Endothelial cell of umbilical vein (primary cell): ENCODE measurements around the gene CEP164. TPM values are rescaled to one million over a fixed set of nuclear protein-coding genes. Genes with fewer than 3 reads are reported as not detected.

Experiments used
- BruUV-seq: library from RNA; stranded (reverse); fragments of 400-500 nt; replicated peaks from 2 replicates; lab custom pipeline; 2021; lab: Mats Ljungman, UMichigan
- CTCF ChIA-PET: fragments of 300-600, 350-600 bp; sonication (Branson Sonifier 250); formaldehyde crosslinking; loops from one replicate; lab custom pipeline; 2021; ENCODE audit warnings: antibody characterized with exemption, inconsistent platforms; lab: Charles Lee
- POLR2A ChIA-PET: fragments of 300-600, 350-600 bp; sonication (Branson Sonifier 250); formaldehyde crosslinking; loops from one replicate; lab custom pipeline; 2021; ENCODE audit warnings: antibody characterized with exemption, inconsistent platforms; lab: Charles Lee
- DNase-seq: peaks from one replicate; pipeline ENCODE4 v3.0.0-alpha.2; 2011; ENCODE audit warnings: low read depth, low spot score
- FAIRE-seq: peaks from 2 replicates; lab custom pipeline; 2011; peaks lifted over from hg19 to GRCh38; lab: Jason Lieb, UNC
- H2AFZ ChIP-seq: 2 replicates; pipeline ENCODE4 v1.6.0; 2012; ENCODE audit warnings: low read depth, low read length, control low read depth, inconsistent platforms
- H3K27ac ChIP-seq: 2 replicates; pipeline ENCODE4 v1.5.1; 2011; ENCODE audit warnings: low read depth, mild to moderate bottlenecking, control low read depth, low read length, moderate library complexity; ENCODE audit not compliant: insufficient read depth
- H3K27me3 ChIP-seq, 2 experiments: 2 replicates each; pipeline versions ENCODE4 v1.6.0 to v1.6.1; 2011; ENCODE audit warnings: low read length in 2 of 2, mixed read lengths in 1 of 2; ENCODE audit not compliant: control insufficient read depth in 2 of 2, insufficient read depth in 2 of 2
- H3K36me3 ChIP-seq, 2 experiments: 2 replicates in 1 of 2; 3 replicates in 1 of 2; pipeline ENCODE4 v1.5.1; 2011; ENCODE audit warnings: low read length in 2 of 2, mild to moderate bottlenecking in 1 of 2, moderate library complexity in 1 of 2; ENCODE audit not compliant: control insufficient read depth in 2 of 2, insufficient read depth in 2 of 2; ENCODE audit errors: extremely low read depth in 1 of 2
- H3K4me1 ChIP-seq: 3 replicates; pipeline ENCODE4 v1.5.1; 2011; ENCODE audit warnings: mild to moderate bottlenecking, low read length; ENCODE audit not compliant: control insufficient read depth, insufficient read depth; ENCODE audit errors: extremely low read depth
- H3K4me2 ChIP-seq: 2 replicates; pipeline ENCODE4 v1.6.1; 2011; ENCODE audit warnings: low read length, control low read depth, mixed read lengths; ENCODE audit not compliant: insufficient read depth
- H3K4me3 ChIP-seq, 3 experiments: fragments of 200-600 bp in 1 of 3; sonication (generic), shearing (Covaris generic) in 1 of 3; replicated peaks in 1 of 3; 2 replicates each; pipeline ENCODE4 v1.5.1; 2011 to 2016; ENCODE audit warnings: control low read depth in 3 of 3, low read length in 3 of 3, mild to moderate bottlenecking in 2 of 3, inconsistent platforms in 1 of 3, low read depth in 1 of 3, moderate library complexity in 1 of 3; ENCODE audit not compliant: insufficient read depth in 1 of 3
- H3K79me2 ChIP-seq: 2 replicates; pipeline ENCODE4 v1.6.0; 2012; ENCODE audit warnings: low read length, inconsistent platforms; ENCODE audit not compliant: control insufficient read depth, insufficient read depth
- H3K9ac ChIP-seq: replicated peaks from 2 replicates; pipeline ENCODE3; 2011; ENCODE audit warnings: low read length, control low read depth; ENCODE audit not compliant: insufficient read depth; ENCODE audit errors: extremely low read depth
- H3K9me1 ChIP-seq: replicated peaks from 3 replicates; pipeline ENCODE4 v1.6.0; 2011; ENCODE audit warnings: mild to moderate bottlenecking, low read length; ENCODE audit not compliant: control insufficient read depth, insufficient read depth; ENCODE audit errors: extremely low read depth
- H3K9me3 ChIP-seq: replicated peaks from 2 replicates; pipeline ENCODE4 v1.5.1; 2012; ENCODE audit warnings: low read length, inconsistent platforms; ENCODE audit not compliant: control insufficient read depth, insufficient read depth
- H4K20me1 ChIP-seq: replicated peaks from 2 replicates; pipeline ENCODE3; 2011; ENCODE audit warnings: mild to moderate bottlenecking, low read length; ENCODE audit not compliant: control insufficient read depth, insufficient read depth; ENCODE audit errors: extremely low read depth
- CTCF ChIP-seq, 2 donors: IDR thresholded peaks; 1 replicate in 1 of 2; 2 replicates in 1 of 2; pipeline ENCODE4 v1.5.1; 2011; ENCODE audit warnings: low read length in 2 of 2, mild to moderate bottlenecking in 2 of 2, moderate library complexity in 2 of 2, control low read depth in 1 of 2, inconsistent platforms in 1 of 2, low read depth in 1 of 2; ENCODE audit not compliant: insufficient read depth in 1 of 2; ENCODE audit errors: extremely low read depth in 1 of 2
- EZH2 ChIP-seq: IDR thresholded peaks from 2 replicates; pipeline ENCODE4 v1.6.1; 2012; ENCODE audit warnings: borderline replicate concordance, low read depth, mild to moderate bottlenecking, moderate library complexity, low read length, inconsistent platforms; ENCODE audit not compliant: severe bottlenecking
- FOS ChIP-seq: IDR thresholded peaks from 2 replicates; pipeline ENCODE4 v1.6.1; 2011; ENCODE audit warnings: mild to moderate bottlenecking, low read length, moderate library complexity, borderline replicate concordance; ENCODE audit not compliant: insufficient read depth
- GATA2 ChIP-seq: IDR thresholded peaks from 2 replicates; pipeline ENCODE4 v1.7.0; 2011; ENCODE audit warnings: low read depth, mild to moderate bottlenecking, moderate library complexity, mixed read lengths, low read length; ENCODE audit not compliant: insufficient read length, insufficient read depth
- JUN ChIP-seq: IDR thresholded peaks from 2 replicates; pipeline ENCODE4 v1.6.1; 2011; ENCODE audit warnings: borderline replicate concordance, low read depth; ENCODE audit not compliant: insufficient read length, insufficient read depth
- MYC ChIP-seq: IDR thresholded peaks from one replicate; pipeline ENCODE4 v1.6.1; 2011; ENCODE audit warnings: mild to moderate bottlenecking, low read depth, low read length
- POLR2A ChIP-seq: IDR thresholded peaks from 2 replicates; pipeline ENCODE4 v1.6.1; 2012; ENCODE audit warnings: low read depth, mild to moderate bottlenecking, control low read depth, low read length
- POLR2AphosphoS5 ChIP-seq: IDR thresholded peaks from 2 replicates; pipeline ENCODE4 v1.6.1; 2012; ENCODE audit warnings: low read depth, mild to moderate bottlenecking, control low read depth, low read length, moderate library complexity; ENCODE audit not compliant: insufficient read depth
- dilution Hi-C: fragments of 300-500 bp; cut with MboI; formaldehyde crosslinking; loops from one replicate; pipeline ENCODE4 v1.15.0; 2019; ENCODE audit warnings: low sequenced_read_pairs; ENCODE audit not compliant: extremely low pct_ligation_motif_present
- intact Hi-C: fragments of 100-400 bp; cut with micrococcal nuclease; formaldehyde crosslinking; loops from one replicate; pipeline ENCODE4 v1.10.0; 2022
- polyA plus RNA-seq, 4 experiments: library from polyadenylated mRNA; depleted of rRNA in 3 of 4; stranded (reverse) in 3 of 4; unstranded in 1 of 4; fragments of >200 nt; gene quantifications; 2 replicates each; pipeline versions ENCODE4 v1.2.1 to v1.2.3, GENCODE V29; 2011 to 2012; ENCODE audit warnings: missing spikeins in 1 of 4
- total RNA-seq: library from RNA; stranded (reverse); gene quantifications from 2 replicates; pipeline ENCODE4 v1.2.3, GENCODE V29; 2021
- TF ChIP-seq, protein P1 (sequence below): IDR thresholded peaks from 2 replicates; pipeline ENCODE4 v1.6.1; 2011; ENCODE audit not compliant: insufficient read depth, insufficient read length

Gene CEP164
- total and polyA plus RNA-seq, 2 donors (not counting 3 experiments of a cell fraction or from before 2014, with no cell fraction given) = 22.7 to 48.4 TPM

GRCh38 chr11:117315285-117316196 lies 12.1 kb upstream of the CEP164 start:
- peak overlapping the region; percentile 77 for H2AFZ ChIP-seq
- no peaks in the 10 kb centered on the region for H3K36me3 ChIP-seq
- H3K27me3 ChIP-seq = no peaks in the 10 kb centered on the region
- no peaks in the 10 kb centered on the region for H3K9me1 ChIP-seq
- peaks cover 11% of the 10 kb centered on the region for H3K79me2 ChIP-seq
- TF ChIP-seq POLR2AphosphoS5 (no peak), GATA2 (no peak), FOS (no peak), MYC (no peak), EZH2 (no peak), JUN (no peak), POLR2A (no peak), CTCF (IDR thresholded peaks at IDR 0.05; ENCODE audit: extremely low read depth in 1 of 2, insufficient read depth in 1 of 2, low read depth in 1 of 2, low read length in 2 of 2) (no peak)
- TF ChIP-seq, protein P1, sequence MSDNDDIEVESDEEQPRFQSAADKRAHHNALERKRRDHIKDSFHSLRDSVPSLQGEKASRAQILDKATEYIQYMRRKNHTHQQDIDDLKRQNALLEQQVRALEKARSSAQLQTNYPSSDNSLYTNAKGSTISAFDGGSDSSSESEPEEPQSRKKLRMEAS = no peak
- H3K9ac ChIP-seq = peak overlapping the region; percentile 64
- POLR2A ChIA-PET = no interaction called here
- dilution Hi-C loops (no loop called here), intact Hi-C loops (loop anchor here (1.0 to 5.0 kb wide), 4 partner anchors 13 to 138 kb away; partner anchors contain the start of genes PCSK7, RNF214 and SIDT2)
- FAIRE-seq = peak; percentile 44
- H3K4me3 ChIP-seq = peak overlapping the region; percentile 3 to 68 (median 41)
- peak; percentile 17 for DNase-seq
- H3K9me3 ChIP-seq = no peaks in the 10 kb centered on the region
- BruUV-seq = TSS peak; percentile 34
- H3K4me2 ChIP-seq = peak overlapping the region; percentile 85
- H3K27ac ChIP-seq = peak overlapping the region; percentile 34
- H4K20me1 ChIP-seq = no peaks in the 10 kb centered on the region
- peaks cover 14% of the 10 kb centered on the region for H3K4me1 ChIP-seq
- CTCF ChIA-PET = interaction anchor here (0.7 to 1.5 kb wide), 6 partner anchors 11 to 83 kb away, joined by 3 to 4 read pairs (median 4); partner anchors contain the start of genes CEP164 and RNF214
